Lower leg skin (tissue), 4 donors: Measurements from ENCODE around the gene EIF4G1. TPM values are rescaled to one million over a fixed set of nuclear protein-coding genes. Genes with fewer than 3 reads are reported as not detected.
"Not testable (repeated sequence)": the region's sequence is repeated elsewhere in the genome, so short reads cannot be mapped to it uniquely, and the experiment has no call there.

Experiments
- DNase-seq, 2 donors: peaks; one replicate each; pipeline ENCODE4 v3.0.0-alpha.2; 2019; ENCODE audit warnings: low spot score in 2 of 2
- H3K4me3 ChIP-seq: fragments of 200-600 bp; sonication (generic); 2 replicates; pipeline ENCODE4 v1.5.1; 2017; ENCODE audit warnings: mild to moderate bottlenecking, low read depth; ENCODE audit not compliant: poor library complexity, severe bottlenecking
- POLR2A ChIP-seq, 2 donors: fragments of 450-650 bp; IDR thresholded peaks; one replicate each; pipeline ENCODE4 v1.6.1; 2016 to 2017; ENCODE audit warnings: antibody characterized with exemption in 2 of 2, mild to moderate bottlenecking in 1 of 2, moderate library complexity in 1 of 2
- WGBS, 2 donors: methylation state at CpG; one replicate each; pipeline ENCODE4 v1.1.5; 2018; 5-methylcytosine and 5-hydroxymethylcytosine counted together
- intact Hi-C: fragments of 100-400 bp; cut with DNase I; formaldehyde crosslinking; loops from one replicate; pipeline ENCODE4 v1.15.0; 2023; ENCODE audit warnings: low total_unique reads
- total RNA-seq, 4 donors: library from RNA; depleted of rRNA; stranded (reverse); fragments of >200 nt; gene quantifications; one replicate each; pipeline ENCODE4 v1.1.0, GENCODE V29; 2016
- TF ChIP-seq, protein P1 (sequence below), 3 donors: fragments of 450-650 bp; IDR thresholded peaks; one replicate each; pipeline ENCODE4 v1.5.1; 2016; ENCODE audit warnings: antibody characterized with exemption in 3 of 3, mild to moderate bottlenecking in 3 of 3, moderate library complexity in 2 of 3

The EIF4G1 gene
- total RNA-seq, 4 donors from 2014 or later, result 418 to 445 (median 433) TPM

DNA sequence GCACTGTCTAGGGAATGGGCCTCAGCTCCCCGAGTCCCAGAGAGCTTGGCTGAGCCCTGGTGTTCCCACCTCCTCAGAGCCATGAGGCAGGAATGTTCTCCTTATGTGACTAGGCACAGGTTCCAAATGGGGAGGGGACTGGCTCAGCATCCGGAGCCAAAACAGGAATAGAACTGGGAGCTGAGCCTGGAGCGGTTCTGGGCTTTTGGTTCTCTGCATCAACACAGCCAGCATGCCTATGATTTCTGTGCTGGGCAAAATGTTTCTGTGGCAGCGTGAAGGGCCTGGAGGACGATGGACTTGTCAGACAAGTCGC is 23.0 kb downstream of the EIF4G1 start, which contains the start of gene FAM131A:
TSS of gene FAM131A (plus strand) at position 202 of the 316 bp plus-strand sequence. CDS start at position 233, 31 bp downstream.
- DNase-seq, result no peak
- TF ChIP-seq, protein P1, sequence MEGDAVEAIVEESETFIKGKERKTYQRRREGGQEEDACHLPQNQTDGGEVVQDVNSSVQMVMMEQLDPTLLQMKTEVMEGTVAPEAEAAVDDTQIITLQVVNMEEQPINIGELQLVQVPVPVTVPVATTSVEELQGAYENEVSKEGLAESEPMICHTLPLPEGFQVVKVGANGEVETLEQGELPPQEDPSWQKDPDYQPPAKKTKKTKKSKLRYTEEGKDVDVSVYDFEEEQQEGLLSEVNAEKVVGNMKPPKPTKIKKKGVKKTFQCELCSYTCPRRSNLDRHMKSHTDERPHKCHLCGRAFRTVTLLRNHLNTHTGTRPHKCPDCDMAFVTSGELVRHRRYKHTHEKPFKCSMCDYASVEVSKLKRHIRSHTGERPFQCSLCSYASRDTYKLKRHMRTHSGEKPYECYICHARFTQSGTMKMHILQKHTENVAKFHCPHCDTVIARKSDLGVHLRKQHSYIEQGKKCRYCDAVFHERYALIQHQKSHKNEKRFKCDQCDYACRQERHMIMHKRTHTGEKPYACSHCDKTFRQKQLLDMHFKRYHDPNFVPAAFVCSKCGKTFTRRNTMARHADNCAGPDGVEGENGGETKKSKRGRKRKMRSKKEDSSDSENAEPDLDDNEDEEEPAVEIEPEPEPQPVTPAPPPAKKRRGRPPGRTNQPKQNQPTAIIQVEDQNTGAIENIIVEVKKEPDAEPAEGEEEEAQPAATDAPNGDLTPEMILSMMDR (IDR thresholded peaks at IDR 0.05), result no peak
- TF ChIP-seq POLR2A (IDR thresholded peaks at IDR 0.05), result no peak
- WGBS, 2 donors, result 24 to 34% methylated on average over 6 of the region's 6 CpGs

DNA sequence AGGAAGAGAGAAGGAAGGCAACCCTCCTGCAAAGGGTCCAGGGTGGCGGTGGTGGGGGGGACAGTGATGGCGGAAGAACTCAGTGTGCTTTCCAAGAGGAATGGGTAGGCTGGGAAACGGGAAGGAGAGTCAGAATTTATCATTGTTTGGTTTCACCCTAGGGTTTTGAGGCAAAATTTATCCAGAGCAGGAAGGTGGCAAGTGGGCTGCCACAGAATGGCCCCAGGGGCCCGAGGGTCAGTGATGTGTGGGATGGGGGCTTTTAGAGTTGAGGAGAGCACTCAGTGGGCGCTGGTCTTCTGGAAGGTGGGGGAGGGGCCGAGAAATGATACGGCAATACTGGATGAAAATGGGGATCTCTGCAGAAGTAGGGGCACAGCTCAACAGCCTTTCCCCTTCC is 23.6 kb downstream of the EIF4G1 start:
- no peak for TF ChIP-seq POLR2A (IDR thresholded peaks at IDR 0.05)
- TF ChIP-seq, protein P1 (IDR thresholded peaks at IDR 0.05), result no peak
- intact Hi-C loops, result no loop called here
- DNase-seq, result no peak
- no peak overlapping the region for H3K4me3 ChIP-seq
- WGBS, 2 donors, result 58 to 62% methylated on average over 7 of the region's 7 CpGs

More for the DNA sequence above, 23.0 kb downstream of the EIF4G1 start, which contains the start of gene FAM131A:
- peak within 1 kb of the TSS; percentile 69 for H3K4me3 ChIP-seq
- intact Hi-C loops, result no loop called here

DNA sequence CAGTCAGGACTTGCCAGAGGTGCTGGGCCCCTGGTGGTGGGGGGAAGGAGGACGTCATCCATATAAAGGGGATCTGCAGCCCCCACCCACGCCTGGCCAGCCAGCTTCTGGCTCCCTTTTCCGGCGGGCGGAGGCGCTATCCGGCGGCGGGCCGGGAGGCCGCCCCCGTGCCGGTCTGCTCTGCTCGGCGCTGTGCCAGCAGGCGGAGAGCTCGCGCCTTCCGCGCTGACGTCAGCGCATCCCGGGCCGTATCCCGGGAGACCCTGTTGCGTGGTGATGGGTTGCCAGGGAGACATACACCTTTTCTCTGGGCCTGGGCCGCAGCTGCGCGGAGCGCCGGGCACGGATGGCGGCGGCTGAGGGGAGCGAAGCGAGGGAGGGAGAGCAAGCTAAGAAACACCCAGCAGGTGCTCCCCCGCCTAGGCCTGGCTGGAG is 24.1 kb downstream of the EIF4G1 start:
- intact Hi-C loops, result no loop called here
- TF ChIP-seq, protein P1 (IDR thresholded peaks at IDR 0.05), result no peak
- TF ChIP-seq POLR2A (IDR thresholded peaks at IDR 0.05), result no peak
- WGBS, 2 donors, result 17 to 22% methylated on average over 18 to 32 of the region's 37 CpGs
- DNase-seq, result peak in 1 of 2 donors; percentile 92
- H3K4me3 ChIP-seq, result no peak overlapping the region

DNA sequence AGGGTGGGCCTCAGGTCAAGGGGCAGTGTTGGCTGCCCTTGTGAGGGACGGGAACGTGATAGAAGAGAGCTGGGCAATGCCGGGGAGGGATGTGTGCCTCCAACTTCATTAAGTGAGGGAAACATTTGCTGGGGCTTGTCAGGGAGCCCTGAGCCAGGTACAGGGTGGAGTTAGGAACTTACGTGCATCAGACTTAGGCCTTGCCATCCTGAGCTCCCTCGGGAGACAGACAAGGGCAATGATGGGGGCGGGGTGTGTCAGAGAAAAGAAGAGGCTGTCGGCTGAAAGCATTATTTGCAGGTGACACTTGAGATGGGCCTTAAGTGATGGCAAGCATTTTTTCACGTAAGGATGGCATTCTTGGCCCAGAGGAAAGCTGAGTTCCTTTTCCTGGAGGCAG is 24.6 kb downstream of the EIF4G1 start:
- no peak overlapping the region for H3K4me3 ChIP-seq
- DNase-seq, result peak in 1 of 2 donors; percentile 54
- TF ChIP-seq, protein P1 (IDR thresholded peaks at IDR 0.05), result no peak
- no peak for TF ChIP-seq POLR2A (IDR thresholded peaks at IDR 0.05)
- intact Hi-C loops, result no loop called here
- 44 to 52% methylated on average over 8 of the region's 8 CpGs for WGBS, 2 donors

DNA sequence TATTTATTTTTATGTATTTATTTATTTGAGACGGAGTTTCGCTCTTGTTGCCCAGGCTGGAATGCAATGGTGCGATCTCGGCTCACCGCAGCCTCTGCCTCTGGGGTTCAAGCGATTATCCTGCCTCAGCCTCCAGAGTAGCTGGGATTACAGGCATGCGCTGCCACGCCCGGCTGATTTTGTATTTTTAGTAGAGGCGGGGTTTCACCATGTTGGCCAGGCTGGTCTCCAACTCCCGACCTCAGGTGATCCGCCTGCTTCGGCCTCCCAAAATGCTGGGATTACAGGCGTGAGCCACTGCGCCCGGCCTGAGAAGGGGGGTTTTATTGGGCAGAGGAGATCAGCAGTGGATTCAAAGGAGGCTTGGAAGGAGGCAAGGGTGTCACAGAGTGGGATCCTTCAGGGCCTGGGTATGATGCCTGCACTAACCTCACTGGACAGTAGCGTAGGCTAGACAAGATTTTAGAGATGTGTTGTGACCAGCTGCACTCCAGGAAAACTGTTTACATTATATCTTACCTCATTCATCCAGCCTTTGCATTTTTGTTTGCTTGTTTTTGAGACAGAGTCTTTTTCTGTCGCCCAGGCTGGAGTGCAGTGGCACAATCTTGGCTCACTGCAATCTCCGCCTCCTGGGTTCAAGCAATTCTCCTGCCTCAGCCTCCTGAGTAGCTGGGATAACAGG is 25.2 kb downstream of the EIF4G1 start:
- 64 to 67% methylated on average over 19 of the region's 19 CpGs for WGBS, 2 donors
- intact Hi-C loops, H3K4me3 ChIP-seq, DNase-seq: not testable (repeated sequence)

DNA sequence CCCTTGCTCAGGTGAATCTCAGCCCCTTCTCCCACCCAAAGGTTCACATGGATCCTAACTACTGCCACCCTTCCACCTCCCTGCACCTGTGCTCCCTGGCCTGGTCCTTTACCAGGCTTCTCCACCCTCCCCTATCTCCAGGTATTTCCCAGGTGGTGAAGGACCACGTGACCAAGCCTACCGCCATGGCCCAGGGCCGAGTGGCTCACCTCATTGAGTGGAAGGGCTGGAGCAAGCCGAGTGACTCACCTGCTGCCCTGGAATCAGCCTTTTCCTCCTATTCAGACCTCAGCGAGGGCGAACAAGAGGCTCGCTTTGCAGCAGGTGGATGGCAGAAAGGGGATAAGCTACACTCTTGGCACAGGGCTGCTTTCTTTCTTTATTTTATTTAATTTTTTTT is 27.5 kb downstream of the EIF4G1 start:
- intact Hi-C loops, result no loop called here
- 55 to 56% methylated on average over 7 of the region's 7 CpGs for WGBS, 2 donors
- TF ChIP-seq POLR2A (IDR thresholded peaks at IDR 0.05), result no peak
- TF ChIP-seq, protein P1 (IDR thresholded peaks at IDR 0.05), result no peak
- H3K4me3 ChIP-seq, result no peak overlapping the region
- peak in 1 of 2 donors; percentile 83 for DNase-seq
